ENCODE results near the gene CXorf65. TPM values are rescaled to one million over a fixed set of nuclear protein-coding genes. Genes with fewer than 3 reads are reported as not detected.
A peak's percentile ranks its signal among the peaks of the same experiment; 100 is the strongest.

Gene CXorf65
- total and polyA plus RNA-seq, 12 donors: 0.51 TPM; not detected in 11

DNA sequence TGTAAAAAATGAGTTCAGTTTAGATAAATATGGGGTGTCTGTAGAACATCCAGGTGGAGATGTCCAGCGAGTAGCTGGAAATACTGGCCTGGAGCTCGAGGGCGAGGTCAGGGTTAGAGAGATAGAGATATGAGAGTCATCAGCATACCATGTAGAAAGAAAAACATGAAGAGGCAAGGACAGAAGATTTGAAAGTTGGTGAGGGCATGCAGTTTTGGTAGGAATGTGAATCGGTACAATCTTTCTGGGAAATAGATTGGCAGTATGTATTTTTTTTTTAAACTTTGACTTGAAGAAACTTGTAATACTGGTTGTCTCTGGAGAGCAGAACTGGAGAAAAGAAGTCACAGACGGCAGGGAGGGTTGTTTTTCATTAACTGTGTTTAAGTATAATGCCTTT is 36.0 kb downstream of the CXorf65 start:
- H3K27ac ChIP-seq: no peak overlapping the region
- TF ChIP-seq, protein P1, sequence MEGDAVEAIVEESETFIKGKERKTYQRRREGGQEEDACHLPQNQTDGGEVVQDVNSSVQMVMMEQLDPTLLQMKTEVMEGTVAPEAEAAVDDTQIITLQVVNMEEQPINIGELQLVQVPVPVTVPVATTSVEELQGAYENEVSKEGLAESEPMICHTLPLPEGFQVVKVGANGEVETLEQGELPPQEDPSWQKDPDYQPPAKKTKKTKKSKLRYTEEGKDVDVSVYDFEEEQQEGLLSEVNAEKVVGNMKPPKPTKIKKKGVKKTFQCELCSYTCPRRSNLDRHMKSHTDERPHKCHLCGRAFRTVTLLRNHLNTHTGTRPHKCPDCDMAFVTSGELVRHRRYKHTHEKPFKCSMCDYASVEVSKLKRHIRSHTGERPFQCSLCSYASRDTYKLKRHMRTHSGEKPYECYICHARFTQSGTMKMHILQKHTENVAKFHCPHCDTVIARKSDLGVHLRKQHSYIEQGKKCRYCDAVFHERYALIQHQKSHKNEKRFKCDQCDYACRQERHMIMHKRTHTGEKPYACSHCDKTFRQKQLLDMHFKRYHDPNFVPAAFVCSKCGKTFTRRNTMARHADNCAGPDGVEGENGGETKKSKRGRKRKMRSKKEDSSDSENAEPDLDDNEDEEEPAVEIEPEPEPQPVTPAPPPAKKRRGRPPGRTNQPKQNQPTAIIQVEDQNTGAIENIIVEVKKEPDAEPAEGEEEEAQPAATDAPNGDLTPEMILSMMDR (IDR thresholded peaks at IDR 0.05): no peak
- no peak for TF ChIP-seq POLR2A (IDR thresholded peaks at IDR 0.05)
- no peak for DNase-seq
- H3K4me1 ChIP-seq (replicated peaks in 1 of 2): peaks cover 0 to 6% of the 10 kb centered on the region in 2 donors
- 50 to 59% (median 55%) methylated on average over 5 of the region's 5 CpGs for WGBS, 4 donors
- H3K36me3 ChIP-seq (replicated peaks in 1 of 2): no peaks in the 10 kb centered on the region
- peaks cover 6% of the 10 kb centered on the region for H3K27me3 ChIP-seq
- H3K4me3 ChIP-seq: no peak overlapping the region
- intact Hi-C loops (cut with DNase I): no loop called here
- H3K9me3 ChIP-seq (replicated peaks in 1 of 3): no peaks in the 10 kb centered on the region

DNA sequence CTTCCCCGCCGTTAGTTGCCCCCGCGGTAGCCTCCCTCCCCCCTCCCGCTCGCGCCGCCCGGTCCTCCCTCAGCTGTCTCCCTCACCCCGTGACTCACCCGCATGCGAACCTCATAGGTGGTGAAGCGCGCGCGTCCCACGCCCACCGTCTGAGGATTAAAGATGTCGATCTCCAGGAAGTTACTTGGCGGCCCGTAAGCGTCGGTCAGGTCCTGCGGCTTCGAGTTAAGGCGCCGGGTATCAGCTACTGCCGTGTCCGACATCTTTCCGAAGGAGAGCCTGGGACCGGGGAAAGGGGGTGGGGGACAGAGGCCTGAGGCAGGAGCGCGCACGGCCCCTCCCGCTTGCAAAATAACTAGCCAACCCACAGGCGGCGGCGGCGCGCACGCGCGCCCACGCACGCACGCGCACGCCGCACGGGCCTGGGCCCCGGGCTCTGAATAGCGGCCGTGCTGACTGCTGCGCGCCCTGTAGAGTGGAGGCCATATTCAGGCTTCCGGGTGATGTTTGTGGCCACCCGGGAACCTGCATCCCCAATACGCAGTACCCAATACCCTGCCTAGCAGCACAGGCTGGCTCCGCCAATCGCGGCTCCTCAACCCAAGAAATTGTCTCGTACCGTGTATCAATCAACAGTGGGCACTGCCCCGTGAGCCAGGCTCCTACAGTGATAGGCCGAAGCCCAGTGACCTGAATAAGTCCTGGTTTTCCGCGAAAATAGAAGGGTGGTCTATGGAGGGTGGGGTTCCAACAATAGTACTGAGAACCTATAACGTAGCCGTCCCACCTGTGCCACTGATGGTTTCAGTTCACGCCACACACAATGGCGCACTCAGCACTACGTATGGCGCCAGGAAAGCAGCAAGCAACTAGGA is 38.3 kb downstream of the CXorf65 start, which contains the start of gene SNX12:
Gene SNX12, minus strand, starts transcription at position 291 of the 875 bp plus-strand sequence. Its CDS starts 28 bp downstream, at position 263.
- 0 to 61% (median 18%) methylated on average over 19 to 73 of the region's 73 CpGs for WGBS, 4 donors
- DNase-seq: peak; percentile 87 to 98 (median 94)
- Histone ChIP-seq H3K4me1 (replicated peaks in 1 of 2) (peaks cover 0 to 6% of the 10 kb centered on the region in 2 donors), H3K27me3 (peaks cover 6% of the 10 kb centered on the region), H3K27ac (peak within 1 kb of the TSS; percentile 53 to 88 (median 78)), H3K4me3 (peak within 1 kb of the TSS in 2 of 4 donors; percentile 40 to 55), H3K36me3 (replicated peaks in 1 of 2) (no peaks in the 10 kb centered on the region), H3K9me3 (replicated peaks in 1 of 3) (no peaks in the 10 kb centered on the region)
- TF ChIP-seq, protein P1 (IDR thresholded peaks at IDR 0.05): peak in 4 of 6 experiments; percentile 40 to 96 (median 80)
- TF ChIP-seq POLR2A (IDR thresholded peaks at IDR 0.05): peak in 1 of 2 donors; percentile 71
- intact Hi-C loops (cut with DNase I): loop anchor here in 1 of 2 donors (5.0 kb wide), 1 partner anchor 59 kb away; no protein-coding TSS in a partner anchor

DNA sequence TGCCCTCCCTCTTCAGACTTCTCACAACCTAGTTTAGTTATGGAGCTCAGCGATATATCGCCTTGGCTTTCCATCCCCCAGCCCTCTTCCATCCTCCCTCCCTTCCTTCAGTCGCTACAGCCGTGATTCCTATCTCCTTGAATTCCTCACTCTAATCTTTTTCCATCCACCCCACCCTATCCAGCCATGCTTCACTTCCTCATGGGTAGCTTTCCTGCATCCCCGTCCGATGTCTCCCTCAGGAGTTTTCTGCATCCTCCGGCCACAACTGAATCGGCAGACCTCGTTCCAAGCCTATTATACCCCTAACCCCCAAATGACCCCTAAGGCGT is 38.9 kb downstream of the CXorf65 start:
- Histone ChIP-seq H3K4me1 (replicated peaks in 1 of 2) (peaks cover 0 to 6% of the 10 kb centered on the region in 2 donors), H3K27me3 (peaks cover 6% of the 10 kb centered on the region), H3K9me3 (replicated peaks in 1 of 3) (no peaks in the 10 kb centered on the region), H3K36me3 (replicated peaks in 1 of 2) (no peaks in the 10 kb centered on the region), H3K27ac (peak overlapping the region; percentile 53 to 84 (median 78)), H3K4me3 (peak overlapping the region in 2 of 4 donors; percentile 40 to 55)
- TF ChIP-seq, protein P1 (IDR thresholded peaks at IDR 0.05): no peak
- no peak for TF ChIP-seq POLR2A (IDR thresholded peaks at IDR 0.05)
- 0 to 37% (median 12%) methylated on average over 9 to 10 of the region's 10 CpGs for WGBS, 4 donors
- DNase-seq: peak in 2 of 7 donors; percentile 13 to 21
- intact Hi-C loops (cut with DNase I): loop anchor here in 1 of 2 donors (5.0 kb wide), 1 partner anchor 60 kb away; no protein-coding TSS in a partner anchor

DNA sequence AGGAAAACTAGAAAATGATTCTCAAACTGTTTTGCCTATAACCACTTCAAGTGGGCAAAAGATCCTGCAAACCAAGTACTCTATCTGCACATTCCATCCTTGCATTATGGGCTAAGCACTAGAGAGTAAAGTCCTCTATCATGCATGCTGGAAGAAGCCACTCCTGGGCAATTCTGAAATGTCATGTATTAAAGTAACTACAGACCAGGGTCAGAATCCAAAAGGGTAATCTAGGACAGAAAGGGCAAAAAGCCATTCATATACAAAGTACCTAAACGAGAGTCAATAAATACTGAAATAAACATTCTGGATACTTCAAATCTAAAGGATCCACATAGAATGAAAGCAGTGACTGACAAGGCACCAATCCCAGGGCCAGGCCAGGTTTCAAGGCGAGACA is 39.5 kb downstream of the CXorf65 start:
- Histone ChIP-seq H3K36me3 (replicated peaks in 1 of 2) (no peaks in the 10 kb centered on the region), H3K9me3 (replicated peaks in 1 of 3) (no peaks in the 10 kb centered on the region), H3K4me3 (peak overlapping the region in 2 of 4 donors; percentile 40 to 55), H3K4me1 (replicated peaks in 1 of 2) (peaks cover 0 to 6% of the 10 kb centered on the region in 2 donors), H3K27ac (peak overlapping the region in 3 of 5 donors; percentile 78 to 84 (median 84)), H3K27me3 (peaks cover 6% of the 10 kb centered on the region)
- no peak for TF ChIP-seq POLR2A (IDR thresholded peaks at IDR 0.05)
- TF ChIP-seq, protein P1 (IDR thresholded peaks at IDR 0.05): no peak
- no peak for DNase-seq
- intact Hi-C loops (cut with DNase I): loop anchor here in 1 of 2 donors (5.0 kb wide), 1 partner anchor 60 kb away; no protein-coding TSS in a partner anchor
- 12 to 18% (median 15%) methylated on average over 2 of the region's 2 CpGs for WGBS, 4 donors

Data from adrenal gland (tissue), 12 donors.